ENCODE results near the gene MEIOSIN.
"Not testable (repeated sequence)": the region's sequence is repeated elsewhere in the genome, so short reads cannot be mapped to it uniquely, and the experiment has no call there.

DNA sequence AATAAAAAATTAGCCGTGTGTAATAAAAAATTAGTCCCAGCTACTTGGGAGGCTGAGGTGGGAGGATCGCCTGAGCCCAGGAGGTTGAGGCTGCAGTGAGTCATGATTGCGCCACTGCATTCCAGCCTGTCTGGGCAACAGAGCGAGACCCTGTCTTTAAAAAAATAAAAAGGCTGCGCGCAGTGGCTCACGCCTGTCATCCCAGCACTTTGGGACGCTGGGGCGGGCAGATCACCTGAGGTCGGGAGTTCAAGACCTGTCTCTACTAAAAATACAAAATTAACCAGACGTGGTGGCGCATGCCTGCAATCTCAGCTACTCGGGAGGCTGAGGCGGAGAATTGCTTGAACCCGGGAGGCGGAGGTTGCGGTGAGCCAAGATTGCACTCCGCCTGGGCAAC is 4.6 kb upstream of the MEIOSIN start:
- TF ChIP-seq POLR2AphosphoS5 (IDR thresholded peaks at IDR 0.05); CTCF (IDR thresholded peaks at IDR 0.05); EP300 (IDR thresholded peaks at IDR 0.05; ENCODE audit: low read depth): not testable (repeated sequence)

Measured in transverse colon (tissue), 4 donors.